Activated naive CD8-positive, alpha-beta T cell treated with anti-CD3 and anti-CD28 coated beads, Interleukin-2, amount 10 ng/mL, durations not matched to agents 7 days and 5 days (primary cell): ENCODE data around the gene SSC5D. TPM values are rescaled to one million over a fixed set of nuclear protein-coding genes. Genes with fewer than 3 reads are reported as not detected.

Source experiments
- ATAC-seq: fragments of 150-1000 bp; cut with Tn5 transposase; one replicate; pipeline ENCODE4 v1.10.0; 2021; ENCODE audit warnings: low read depth, moderate library complexity
- POLR2A ChIA-PET: fragments of 350-600 bp; sonication (Branson Sonifier 250); formaldehyde crosslinking; loops from one replicate; lab custom pipeline; 2021; ENCODE audit warnings: antibody characterized with exemption; lab: Charles Lee
- DNase-seq: peaks from one replicate; pipeline ENCODE4 v3.0.0; 2021
- H3K27ac Mint-ChIP-seq: one replicate; pipeline ENCODE4 v1.8.0; 2022; ENCODE audit warnings: mild to moderate bottlenecking, mixed read lengths
- H3K27me3 Mint-ChIP-seq: one replicate; pipeline ENCODE4 v1.8.0; 2022; ENCODE audit warnings: mild to moderate bottlenecking, moderate library complexity, mixed read lengths
- H3K36me3 Mint-ChIP-seq: one replicate; pipeline ENCODE4 v1.8.0; 2021; ENCODE audit warnings: mild to moderate bottlenecking, mixed read lengths
- H3K4me1 Mint-ChIP-seq: one replicate; pipeline ENCODE4 v1.8.0; 2021; ENCODE audit warnings: mixed read lengths
- H3K4me3 Mint-ChIP-seq: one replicate; pipeline ENCODE4 v1.8.0; 2022; ENCODE audit warnings: mild to moderate bottlenecking, moderate library complexity, mixed read lengths
- H3K9me3 Mint-ChIP-seq: one replicate; pipeline ENCODE4 v1.8.0; 2021; ENCODE audit warnings: mixed read lengths
- total RNA-seq, 2 experiments: library from RNA; stranded (reverse); gene quantifications; one replicate each; pipeline ENCODE4 v1.2.3, GENCODE V29; 2021

The SSC5D gene
- total RNA-seq, 2 experiments from 2014 or later = 0.86 to 1.1 TPM

GRCh38 chr19:55449469-55449868 is 38.8 kb upstream of the SSC5D start:
- no peak overlapping the region for H3K4me3 Mint-ChIP-seq
- H3K4me1 Mint-ChIP-seq = peaks cover 4% of the 10 kb centered on the region
- H3K9me3 Mint-ChIP-seq = no peaks in the 10 kb centered on the region
- peaks cover 6% of the 10 kb centered on the region for H3K36me3 Mint-ChIP-seq
- DNase-seq = no peak
- POLR2A ChIA-PET = interaction anchor here (1.0 kb wide), 1 partner anchor 42 kb away, joined by 4 read pairs; the partner anchor contains the start of gene UBE2S
- ATAC-seq = no peak
- H3K27ac Mint-ChIP-seq = no peak overlapping the region
- H3K27me3 Mint-ChIP-seq = peaks cover 40% of the 10 kb centered on the region

- DNase-seq (no peak), ATAC-seq (no peak)
- Mint-ChIP-seq H3K4me3 (no peak overlapping the region), H3K9me3 (no peaks in the 10 kb centered on the region), H3K36me3 (peaks cover 8% of the 10 kb centered on the region), H3K4me1 (peaks cover 4% of the 10 kb centered on the region), H3K27ac (no peak overlapping the region), H3K27me3 (peaks cover 25% of the 10 kb centered on the region)
- POLR2A ChIA-PET = no interaction called here
Measured at GRCh38 chr19:55451163-55451964, 36.9 kb upstream of the SSC5D start.

- Mint-ChIP-seq H3K36me3 (peaks cover 8% of the 10 kb centered on the region), H3K27ac (no peak overlapping the region), H3K9me3 (no peaks in the 10 kb centered on the region), H3K4me1 (peaks cover 4% of the 10 kb centered on the region), H3K27me3 (peaks cover 25% of the 10 kb centered on the region), H3K4me3 (no peak overlapping the region)
- ATAC-seq (no peak), DNase-seq (no peak)
- POLR2A ChIA-PET = no interaction called here
Measured at GRCh38 chr19:55451965-55452748, 36.1 kb upstream of the SSC5D start.

DNA sequence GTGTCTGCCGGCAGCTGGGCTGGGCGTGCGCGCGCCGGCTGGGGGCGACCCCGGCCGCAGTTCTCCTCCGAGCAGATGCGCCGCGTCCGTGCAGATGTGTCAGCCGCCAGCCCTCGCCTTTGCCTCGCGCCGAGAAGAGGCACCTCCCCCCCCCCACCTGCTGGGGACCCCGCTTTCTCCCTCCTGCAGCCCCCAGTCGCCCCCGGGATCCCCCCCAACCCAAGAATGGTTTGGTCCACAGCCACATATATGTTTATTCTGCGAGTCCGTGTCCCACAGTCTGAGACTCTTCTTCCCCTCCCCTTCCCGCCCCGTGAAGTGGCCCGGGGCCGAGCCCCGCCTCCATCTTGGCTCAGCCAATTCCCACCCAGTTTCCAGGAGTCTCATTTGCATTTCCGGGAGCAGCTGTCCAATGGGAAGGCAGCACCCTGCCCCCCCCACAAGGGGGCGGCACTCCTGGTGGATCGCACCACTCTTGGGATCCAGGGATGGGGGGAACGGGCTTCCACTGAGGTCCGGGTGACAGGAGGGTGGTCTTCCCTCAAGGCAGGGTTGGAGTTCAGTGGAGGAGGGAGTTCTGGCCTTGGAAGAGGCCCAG is 35.4 kb upstream of the SSC5D start:
- H3K4me3 Mint-ChIP-seq = no peak overlapping the region
- DNase-seq = no peak
- peaks cover 25% of the 10 kb centered on the region for H3K27me3 Mint-ChIP-seq
- H3K36me3 Mint-ChIP-seq = peaks cover 8% of the 10 kb centered on the region
- POLR2A ChIA-PET = no interaction called here
- peak; percentile 18 for ATAC-seq
- H3K27ac Mint-ChIP-seq = no peak overlapping the region
- no peaks in the 10 kb centered on the region for H3K9me3 Mint-ChIP-seq
- peaks cover 4% of the 10 kb centered on the region for H3K4me1 Mint-ChIP-seq

DNA sequence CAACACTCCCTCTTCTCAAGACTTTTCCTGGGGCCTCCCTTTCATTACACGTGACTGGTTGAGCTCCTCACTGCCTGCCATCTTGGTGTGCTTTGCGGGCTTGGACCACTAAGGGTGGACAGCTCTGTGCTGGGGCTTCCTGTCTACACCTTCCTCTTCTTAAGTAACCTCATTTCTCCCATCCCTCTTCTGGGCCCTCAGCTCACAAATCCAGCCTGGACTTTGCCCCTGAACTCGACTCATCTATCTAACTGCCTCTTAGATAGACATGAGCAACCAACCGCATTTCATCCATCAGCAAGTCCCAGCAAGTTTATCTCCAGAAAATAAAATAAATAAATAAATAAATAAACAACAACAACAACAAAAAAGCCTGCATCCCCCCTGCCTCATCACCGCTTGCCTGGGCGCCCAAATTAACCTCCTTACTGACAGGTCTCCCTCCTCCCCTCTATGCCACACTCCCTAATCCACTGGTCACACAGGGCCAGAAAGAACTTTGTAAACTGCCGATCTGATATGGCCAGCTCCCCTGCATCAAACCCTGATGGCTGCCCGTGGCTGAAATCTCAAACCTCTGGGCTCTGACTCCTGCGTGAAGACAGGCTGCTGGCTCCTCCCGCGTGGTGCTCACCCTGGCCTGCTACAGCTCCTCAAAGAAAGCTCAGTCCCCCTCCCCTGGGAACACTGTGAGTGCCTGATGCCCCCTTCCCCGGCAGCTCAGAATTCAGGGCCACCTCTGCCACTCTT is 34.5 kb upstream of the SSC5D start:
- DNase-seq (no peak), ATAC-seq (no peak)
- H3K36me3 Mint-ChIP-seq = peaks cover 8% of the 10 kb centered on the region
- H3K9me3 Mint-ChIP-seq = no peaks in the 10 kb centered on the region
- H3K4me1 Mint-ChIP-seq = peaks cover 5% of the 10 kb centered on the region
- POLR2A ChIA-PET = interaction anchor here (0.5 to 0.7 kb wide), 2 partner anchors 16 to 22 kb away, joined by 3 to 4 read pairs; partner anchors contain the start of gene ZNF628
- peaks cover 25% of the 10 kb centered on the region for H3K27me3 Mint-ChIP-seq
- no peak overlapping the region for H3K4me3 Mint-ChIP-seq
- H3K27ac Mint-ChIP-seq = no peak overlapping the region

DNA sequence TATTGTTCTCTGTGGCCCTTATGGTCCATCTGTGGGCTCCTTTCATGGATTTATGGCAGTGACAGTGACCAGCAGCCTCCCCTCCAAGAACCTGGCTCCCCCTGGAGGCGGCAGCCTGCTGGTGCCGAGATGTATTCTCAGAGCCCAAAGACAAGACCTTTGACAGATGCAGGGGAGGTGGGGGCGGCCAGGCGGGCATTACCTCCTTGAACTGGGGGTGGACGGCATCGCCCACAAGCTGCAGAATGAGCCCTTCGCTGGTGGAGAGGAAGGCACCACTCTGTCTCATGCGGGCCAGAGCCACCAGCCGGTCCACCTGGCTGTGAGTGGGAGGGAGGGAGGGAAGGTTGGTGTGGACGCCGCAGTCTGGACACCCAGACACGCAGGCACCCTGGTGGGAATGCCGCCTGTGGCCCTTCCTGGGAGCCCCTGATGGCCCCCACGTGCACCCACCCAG is 33.4 kb upstream of the SSC5D start:
- Mint-ChIP-seq H3K4me3 (no peak overlapping the region), H3K9me3 (no peaks in the 10 kb centered on the region), H3K27ac (no peak overlapping the region), H3K4me1 (peaks cover 5% of the 10 kb centered on the region), H3K36me3 (peaks cover 8% of the 10 kb centered on the region), H3K27me3 (peaks cover 25% of the 10 kb centered on the region)
- POLR2A ChIA-PET = no interaction called here
- DNase-seq (peak; percentile 65), ATAC-seq (peak; percentile 46)

- Mint-ChIP-seq H3K9me3 (no peaks in the 10 kb centered on the region), H3K36me3 (peaks cover 8% of the 10 kb centered on the region), H3K27me3 (peaks cover 21% of the 10 kb centered on the region), H3K4me1 (peaks cover 7% of the 10 kb centered on the region), H3K4me3 (no peak overlapping the region), H3K27ac (no peak overlapping the region)
- ATAC-seq (no peak), DNase-seq (no peak)
- POLR2A ChIA-PET = no interaction called here
Measured at GRCh38 chr19:55455576-55456235, 32.5 kb upstream of the SSC5D start.

GRCh38 chr19:55456347-55456746 is 31.9 kb upstream of the SSC5D start:
- Mint-ChIP-seq H3K9me3 (no peaks in the 10 kb centered on the region), H3K4me1 (peaks cover 9% of the 10 kb centered on the region), H3K27me3 (peaks cover 16% of the 10 kb centered on the region), H3K36me3 (peaks cover 8% of the 10 kb centered on the region), H3K27ac (no peak overlapping the region), H3K4me3 (no peak overlapping the region)
- no peak for DNase-seq
- ATAC-seq = no peak
- POLR2A ChIA-PET = no interaction called here

DNA sequence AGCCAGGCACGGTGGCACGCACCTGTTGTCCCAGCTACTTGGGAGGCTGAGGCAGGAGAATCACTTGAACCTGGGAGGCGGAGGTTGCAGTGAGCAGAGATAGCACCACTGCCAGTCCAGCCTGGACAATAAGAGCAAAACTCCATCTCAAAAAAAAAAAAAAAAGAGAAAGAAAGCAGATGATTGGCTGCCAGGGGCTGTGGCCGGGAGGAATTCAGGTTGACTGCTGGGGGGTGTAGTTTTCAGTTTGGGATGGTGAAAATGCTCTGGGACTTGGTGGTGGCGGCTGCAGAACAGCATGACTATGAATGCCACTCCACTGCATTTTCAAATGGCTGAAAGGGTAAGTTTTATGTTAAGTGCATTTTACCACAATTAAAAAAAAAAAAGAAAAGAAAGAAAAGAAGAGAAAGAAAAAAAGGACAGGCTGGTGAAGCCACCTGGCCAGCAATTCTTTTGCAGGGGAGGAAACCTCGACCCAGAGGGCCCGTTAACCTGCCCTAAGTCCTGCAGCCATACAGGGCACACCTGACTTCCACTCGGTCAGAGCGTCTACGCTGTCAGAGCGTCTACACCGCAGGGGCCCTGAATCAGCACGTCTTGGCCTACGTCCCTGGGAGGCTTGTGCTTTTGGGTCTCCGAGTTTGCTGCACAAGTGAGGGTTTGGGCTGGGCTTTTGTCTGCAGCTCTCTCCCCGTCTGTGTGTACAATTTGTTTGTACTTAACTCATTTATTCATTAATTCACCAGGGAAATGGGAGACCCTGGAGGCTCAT is 30.4 kb upstream of the SSC5D start:
- Mint-ChIP-seq H3K4me1 (peaks cover 16% of the 10 kb centered on the region), H3K27ac (no peak overlapping the region), H3K36me3 (peaks cover 8% of the 10 kb centered on the region), H3K27me3 (peaks cover 9% of the 10 kb centered on the region), H3K9me3 (no peaks in the 10 kb centered on the region), H3K4me3 (no peak overlapping the region)
- ATAC-seq (no peak), DNase-seq (no peak)
- POLR2A ChIA-PET = interaction anchor here (0.6 kb wide), 1 partner anchor 12 kb away, joined by 4 read pairs; no protein-coding TSS in a partner anchor

- no peak overlapping the region for H3K27ac Mint-ChIP-seq
- no peak for DNase-seq
- no peak overlapping the region for H3K4me3 Mint-ChIP-seq
- peaks cover 3% of the 10 kb centered on the region for H3K36me3 Mint-ChIP-seq
- peaks cover 15% of the 10 kb centered on the region for H3K4me1 Mint-ChIP-seq
- H3K9me3 Mint-ChIP-seq = no peaks in the 10 kb centered on the region
- POLR2A ChIA-PET = interaction anchor here (0.5 kb wide), 2 partner anchors 47 to 56 kb away, joined by 3 to 7 read pairs; no protein-coding TSS in a partner anchor
- ATAC-seq = no peak
- H3K27me3 Mint-ChIP-seq = peaks cover 2% of the 10 kb centered on the region
Measured at GRCh38 chr19:55459551-55459949, 28.7 kb upstream of the SSC5D start.

DNA sequence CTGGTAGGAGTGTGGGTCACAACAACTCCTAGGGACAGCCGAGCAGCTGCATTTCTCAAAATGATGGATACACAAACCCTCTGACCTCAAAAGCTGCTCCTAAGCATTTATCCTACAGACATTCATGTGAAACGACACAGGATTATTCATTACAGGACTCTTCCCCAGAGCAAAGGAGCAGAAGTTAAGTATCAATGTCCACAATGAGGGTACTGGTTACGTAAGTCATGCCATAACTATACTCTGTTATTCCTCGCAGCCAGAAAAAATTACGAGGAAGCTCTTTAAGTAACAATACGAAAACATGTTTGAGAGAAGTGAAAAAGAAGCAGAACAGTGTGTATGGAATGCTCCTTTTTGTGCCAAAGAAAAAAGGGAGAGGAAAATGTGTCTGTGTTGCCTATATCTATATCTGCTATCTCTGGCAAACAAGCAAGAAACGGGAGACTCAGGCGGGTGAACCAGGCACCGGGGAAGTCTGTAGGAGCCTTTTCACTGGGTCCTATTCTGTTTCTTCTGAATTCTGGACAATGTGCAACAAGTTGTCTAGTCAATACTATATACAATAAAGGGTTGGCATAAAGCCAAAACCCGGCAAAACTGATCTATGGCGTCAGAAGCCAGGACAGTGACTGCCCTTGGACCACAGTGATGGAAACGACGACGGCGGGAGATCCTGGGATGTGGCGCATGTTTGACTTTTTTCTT is 28.1 kb upstream of the SSC5D start:
- no peaks in the 10 kb centered on the region for H3K9me3 Mint-ChIP-seq
- H3K4me1 Mint-ChIP-seq = peaks cover 15% of the 10 kb centered on the region
- DNase-seq = no peak
- POLR2A ChIA-PET = interaction anchor here (0.5 kb wide), 1 partner anchor 47 kb away, joined by 7 read pairs; no protein-coding TSS in a partner anchor
- H3K36me3 Mint-ChIP-seq = no peaks in the 10 kb centered on the region
- ATAC-seq = no peak
- H3K27me3 Mint-ChIP-seq = peaks cover 2% of the 10 kb centered on the region
- H3K4me3 Mint-ChIP-seq = peak overlapping the region; percentile 94
- H3K27ac Mint-ChIP-seq = no peak overlapping the region
